Lung (tissue), 12 donors: ENCODE data around the gene LYPD6B. TPM values are rescaled to one million over a fixed set of nuclear protein-coding genes. Genes with fewer than 3 reads are reported as not detected.

Source experiments
- ATAC-seq: fragments of 200-7000 bp; cut with Tn5 transposase; one replicate; pipeline ENCODE4 v1.9.1; 2020; ENCODE audit warnings: moderate number of reproducible peaks; ENCODE audit not compliant: insufficient read depth, low FRiP score
- DNase-seq, 3 donors: peaks; one replicate each; pipeline ENCODE4 v3.0.0-alpha.2; 2013 to 2017
- H3K27ac ChIP-seq, 2 donors: one replicate each; pipeline ENCODE4 v1.5.1; 2013; ENCODE audit warnings: mild to moderate bottlenecking in 2 of 2, moderate library complexity in 2 of 2, control low read depth in 1 of 2, inconsistent platforms in 1 of 2, low read depth in 1 of 2, low read length in 1 of 2
- H3K27me3 ChIP-seq, 3 donors: one replicate each; pipeline ENCODE4 v1.5.1; 2013; ENCODE audit warnings: low read length in 2 of 3; ENCODE audit not compliant: control insufficient read depth in 3 of 3, insufficient read depth in 3 of 3
- H3K36me3 ChIP-seq, 4 donors: one replicate each; pipeline ENCODE4 v1.5.1; 2013; ENCODE audit warnings: low read length in 4 of 4, mild to moderate bottlenecking in 1 of 4, moderate library complexity in 1 of 4; ENCODE audit not compliant: control insufficient read depth in 4 of 4, insufficient read depth in 4 of 4
- H3K4me1 ChIP-seq, 5 donors: one replicate each; pipeline ENCODE4 v1.5.1; 2013; ENCODE audit warnings: low read length in 5 of 5, mild to moderate bottlenecking in 2 of 5, moderate library complexity in 1 of 5; ENCODE audit not compliant: control insufficient read depth in 5 of 5, insufficient read depth in 5 of 5
- H3K4me3 ChIP-seq: one replicate; pipeline ENCODE4 v1.5.1; 2013; ENCODE audit warnings: mild to moderate bottlenecking, control low read depth, moderate library complexity
- H3K9ac ChIP-seq, 2 donors: one replicate each; pipeline ENCODE4 v1.5.1; 2013; ENCODE audit warnings: low read length in 2 of 2, control low read depth in 1 of 2; ENCODE audit not compliant: insufficient read depth in 1 of 2
- H3K9me3 ChIP-seq, 4 donors: one replicate each; pipeline ENCODE4 v1.5.1; 2013; ENCODE audit warnings: low read length in 3 of 4, mild to moderate bottlenecking in 1 of 4, moderate library complexity in 1 of 4; ENCODE audit not compliant: control insufficient read depth in 4 of 4, insufficient read depth in 3 of 4
- CTCF ChIP-seq: IDR thresholded peaks from 2 replicates; pipeline ENCODE4 v1.5.1; 2012; ENCODE audit warnings: mild to moderate bottlenecking; ENCODE audit errors: control extremely low read depth, extremely low read depth
- WGBS, 2 donors: extraction: QIAGEN DNeasy Blood & Tissue Kit; methylation state at CpG; one replicate each; pipeline ENCODE4 v1.1.7; 2013; 5-methylcytosine and 5-hydroxymethylcytosine counted together
- polyA plus RNA-seq, 2 donors: library from polyadenylated mRNA; stranded (reverse); fragments of 200-250 nt; gene quantifications; one replicate each; pipeline ENCODE4 v1.2.1, GENCODE V29; 2013
- total RNA-seq, 2 donors: library from RNA; depleted of rRNA in 1 of 2; stranded (reverse); fragments of >200 nt in 1 of 2; gene quantifications; one replicate each; pipeline ENCODE4 v1.2.1, GENCODE V29; 2014 to 2021
- donor health status: control.
- donor health status: control.
- donor health status: Bipolar disorder and iron deficiency.
- donor health status: healthy.
- donor health status: DM: yes; HTN: yes; CAD: no.

LYPD6B gene
- total and polyA plus RNA-seq, 4 donors: 2.5 to 12.4 (median 3.4) TPM

GRCh38 chr2:148998165-148998830, 40.2 kb upstream of the LYPD6B start:
- ATAC-seq (no peak), DNase-seq (no peak)
- Histone ChIP-seq H3K27ac (no peak overlapping the region), H3K27me3 (no peaks in the 10 kb centered on the region), H3K4me1 (peaks cover 0 to 11% (median 0%) of the 10 kb centered on the region in 5 donors), H3K36me3 (no peaks in the 10 kb centered on the region), H3K9ac (no peak overlapping the region), H3K9me3 (no peaks in the 10 kb centered on the region), H3K4me3 (no peak overlapping the region)
- TF ChIP-seq CTCF: no peak
- 84 to 94% methylated on average over 16 of the region's 16 CpGs for WGBS, 2 donors

- no peak for TF ChIP-seq CTCF
- DNase-seq (no peak), ATAC-seq (no peak)
- H3K27me3 ChIP-seq: no peaks in the 10 kb centered on the region
- H3K27ac ChIP-seq: no peak overlapping the region
- H3K9me3 ChIP-seq: no peaks in the 10 kb centered on the region
- H3K4me1 ChIP-seq: peaks cover 0 to 6% (median 0%) of the 10 kb centered on the region in 5 donors
- no peak overlapping the region for H3K9ac ChIP-seq
- H3K36me3 ChIP-seq: no peaks in the 10 kb centered on the region
- 94 to 96% methylated on average over 4 of the region's 4 CpGs for WGBS, 2 donors
- no peak overlapping the region for H3K4me3 ChIP-seq
These were observed 39.7 kb upstream of the LYPD6B start for GRCh38 chr2:148998831-148999200.

- Histone ChIP-seq H3K9me3 (no peaks in the 10 kb centered on the region), H3K4me1 (no peaks in the 10 kb centered on the region), H3K4me3 (no peak overlapping the region), H3K9ac (no peak overlapping the region), H3K27me3 (no peaks in the 10 kb centered on the region), H3K27ac (no peak overlapping the region), H3K36me3 (no peaks in the 10 kb centered on the region)
- ATAC-seq: no peak
- no peak for DNase-seq
- 57% methylated on average over 7 of the region's 7 CpGs for WGBS, 2 donors
- TF ChIP-seq CTCF: no peak
These were observed 39.0 kb upstream of the LYPD6B start for GRCh38 chr2:148999451-148999921.
